GM19099 (cell line): ENCODE results near the gene MFF.

Experiments
- POLR2A ChIP-seq: IDR thresholded peaks from 3 replicates; pipeline ENCODE4 v1.6.1; 2011; ENCODE audit warnings: low read depth; ENCODE audit not compliant: insufficient read length; ENCODE audit errors: extremely low read depth

MFF gene

DNA sequence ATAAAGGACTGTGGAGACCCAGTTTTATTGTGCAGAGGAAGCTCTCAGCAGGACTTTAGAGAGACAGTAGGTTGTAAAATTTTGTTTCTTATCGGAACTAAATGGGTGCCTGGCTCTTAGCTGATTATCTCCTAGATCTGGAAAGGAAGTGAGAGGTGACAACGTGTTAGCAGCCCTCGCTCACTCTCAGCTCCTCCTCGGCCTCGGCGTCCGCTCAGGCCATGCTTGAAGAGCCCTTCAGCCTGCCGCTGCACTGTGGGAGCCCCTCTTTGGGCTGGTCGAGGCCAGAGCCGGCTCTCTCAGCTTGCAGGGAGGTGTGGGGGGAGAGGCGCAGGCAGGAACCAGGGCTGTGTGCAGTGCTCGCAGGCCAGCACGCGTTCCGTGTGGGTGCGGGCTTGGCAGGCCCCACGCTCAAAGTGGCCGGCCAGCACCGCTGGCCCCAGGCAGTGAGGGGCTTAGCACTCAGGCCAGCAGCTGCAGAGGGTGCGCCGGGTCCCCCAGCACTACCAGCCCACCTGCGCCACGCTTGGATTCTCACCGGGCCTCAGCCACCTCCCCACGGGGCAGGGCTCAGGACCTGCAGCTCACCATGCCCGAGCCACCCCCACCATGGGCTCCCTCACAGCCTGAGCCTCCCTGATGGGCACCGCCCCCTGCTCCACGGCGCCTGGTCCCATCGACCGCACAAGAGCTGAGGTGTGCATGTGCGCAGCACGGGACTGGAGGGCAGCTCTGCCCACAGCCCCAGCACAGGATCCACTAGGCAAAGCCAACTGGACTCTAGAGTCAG lies 4.6 kb upstream of the MFF start:
- TF ChIP-seq POLR2A, result no peak

DNA sequence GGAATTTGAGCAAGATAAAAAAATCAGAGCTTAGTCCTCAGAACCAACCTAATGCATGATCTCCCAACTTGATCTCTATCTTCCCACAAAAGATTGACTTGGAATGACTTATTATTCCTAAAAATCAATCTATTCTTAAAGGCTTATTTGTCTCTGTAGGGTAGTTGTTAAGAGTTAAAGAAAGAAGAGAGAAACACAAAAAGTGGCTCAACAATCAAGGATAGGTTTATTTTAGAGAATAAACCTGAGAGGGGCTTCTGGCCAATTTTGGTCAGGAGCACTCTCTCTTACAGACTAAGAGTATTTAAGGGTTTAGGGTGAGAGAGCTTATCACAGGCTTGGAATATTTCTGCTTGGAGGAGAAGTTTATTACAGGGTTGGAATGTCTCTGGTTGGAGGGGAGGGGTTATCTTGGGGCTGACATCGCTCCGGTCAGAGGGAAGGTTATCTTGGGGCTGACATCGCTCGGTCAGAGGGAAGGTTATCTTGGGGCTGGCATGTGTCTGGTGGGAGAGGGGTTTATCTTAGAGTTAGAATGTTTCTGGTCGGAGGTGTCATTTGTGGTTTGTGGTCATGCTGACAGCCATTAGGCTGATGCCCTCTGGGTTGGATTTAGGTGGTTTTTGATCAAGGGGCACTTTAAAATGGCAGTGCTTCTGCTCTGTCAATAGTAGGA lies 2.4 kb upstream of the MFF start:
- no peak for TF ChIP-seq POLR2A

DNA sequence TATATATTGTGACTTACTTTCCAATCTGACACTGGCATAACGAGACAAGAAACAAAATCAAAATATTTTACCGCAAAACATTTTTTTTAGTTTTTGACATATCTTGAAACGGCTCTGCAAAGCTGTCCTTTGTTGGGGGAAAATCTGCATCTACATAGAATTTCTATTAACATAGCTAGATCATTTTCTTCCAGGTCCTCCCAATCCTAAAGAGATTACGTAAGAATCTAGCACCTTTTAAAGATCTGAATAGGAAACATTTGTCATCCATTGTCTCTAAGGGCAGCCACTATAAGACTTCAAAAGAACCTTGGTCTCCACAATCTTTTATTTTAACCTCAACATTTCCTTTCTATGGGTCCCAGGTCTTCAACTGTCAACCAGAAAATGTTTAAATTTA lies 1.2 kb upstream of the MFF start:
- no peak for TF ChIP-seq POLR2A

DNA sequence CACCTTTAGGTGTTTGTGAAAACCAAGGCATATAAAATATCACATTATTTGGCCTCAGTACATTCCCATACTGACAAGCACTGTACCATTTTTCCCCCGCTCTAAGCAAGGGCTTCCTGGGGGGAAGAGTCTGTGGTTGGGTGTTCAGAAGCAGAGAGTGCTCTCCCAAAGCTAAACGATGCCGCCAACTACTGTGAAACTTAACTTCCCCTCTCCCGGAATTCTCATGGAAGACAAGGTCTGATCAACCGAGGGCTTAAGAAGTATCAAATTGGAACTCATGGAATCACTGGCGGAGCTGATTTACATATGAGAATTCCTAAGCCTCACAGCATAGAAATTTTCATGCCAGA lies 433 bp upstream of the MFF start:
- TF ChIP-seq POLR2A, result no peak

DNA sequence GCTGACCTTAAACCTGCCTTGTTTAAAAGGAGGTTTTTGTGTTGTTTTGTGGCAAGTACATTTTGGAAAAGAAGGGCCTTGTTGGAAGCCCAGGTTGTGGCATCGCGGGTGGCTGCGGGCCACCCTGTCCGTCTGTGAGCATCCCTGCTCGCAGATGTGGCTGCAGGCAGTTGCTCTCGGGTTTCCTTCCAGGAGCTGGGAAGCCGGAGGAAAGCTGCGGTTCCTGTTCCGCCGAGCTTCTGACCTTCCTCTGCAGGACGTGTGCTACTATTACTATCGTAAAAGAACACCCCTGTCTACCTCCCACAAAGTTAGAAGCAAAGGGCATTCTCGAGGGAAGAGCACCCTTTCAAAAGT lies 766 bp downstream of the MFF start:
- TF ChIP-seq POLR2A, result no peak

DNA sequence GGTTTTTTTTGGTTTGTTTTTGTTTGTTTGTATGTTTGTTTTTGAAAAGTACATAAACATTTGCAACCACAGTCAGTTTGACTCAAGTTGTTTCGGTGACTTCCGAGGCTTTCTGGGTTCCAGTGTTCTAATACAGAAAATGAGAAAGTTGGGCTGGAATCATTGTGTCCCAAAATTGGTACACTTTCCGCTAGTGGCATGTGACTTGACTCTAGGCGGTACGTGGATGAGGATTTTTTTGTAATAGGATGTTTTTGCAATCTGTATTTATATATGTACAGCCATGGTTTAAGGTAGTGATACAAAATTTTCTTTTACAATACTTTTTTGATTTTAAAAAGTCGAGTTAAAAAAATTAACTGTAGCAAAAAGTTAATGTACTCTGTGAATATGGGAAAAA lies 1.7 kb downstream of the MFF start:
- no peak for TF ChIP-seq POLR2A

DNA sequence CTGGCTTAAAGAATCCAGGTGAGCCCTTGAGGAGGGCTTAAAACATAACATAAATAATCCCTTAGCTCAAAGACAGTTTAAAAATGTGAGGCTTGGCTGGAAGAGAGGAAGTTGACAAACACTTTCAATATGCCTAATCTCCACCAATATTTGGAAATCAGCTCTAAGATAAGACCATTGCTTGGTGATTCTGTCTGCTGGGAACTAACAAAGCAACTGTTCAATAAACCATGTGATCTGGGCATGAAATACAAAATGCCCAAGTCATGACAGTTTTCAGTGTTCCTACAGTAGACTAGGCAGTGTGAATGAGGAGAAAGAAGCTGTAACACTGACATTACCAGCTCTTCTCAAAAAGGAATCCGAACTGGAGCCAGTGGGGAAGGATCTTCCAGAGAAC lies 10.7 kb downstream of the MFF start:
- TF ChIP-seq POLR2A, result no peak

DNA sequence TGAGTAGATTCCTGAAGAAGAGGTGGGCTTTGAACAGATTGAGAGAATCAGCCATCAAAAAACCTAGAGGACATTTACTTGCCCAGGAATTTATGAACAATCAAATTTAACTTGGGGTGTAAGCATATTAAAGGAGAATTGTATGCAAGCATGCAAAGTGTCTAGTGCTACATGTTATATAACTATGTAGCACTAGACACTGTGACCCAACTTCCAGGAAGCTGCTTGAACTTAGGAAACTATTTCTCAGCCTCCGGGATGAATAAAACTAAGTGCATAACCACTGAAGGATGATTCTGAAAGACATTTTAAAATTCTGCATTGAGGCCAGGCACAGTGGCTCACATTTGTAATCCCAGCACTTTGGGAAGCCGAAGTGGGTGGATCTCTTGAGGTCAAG lies 12.4 kb downstream of the MFF start:
- TF ChIP-seq POLR2A, result no peak

DNA sequence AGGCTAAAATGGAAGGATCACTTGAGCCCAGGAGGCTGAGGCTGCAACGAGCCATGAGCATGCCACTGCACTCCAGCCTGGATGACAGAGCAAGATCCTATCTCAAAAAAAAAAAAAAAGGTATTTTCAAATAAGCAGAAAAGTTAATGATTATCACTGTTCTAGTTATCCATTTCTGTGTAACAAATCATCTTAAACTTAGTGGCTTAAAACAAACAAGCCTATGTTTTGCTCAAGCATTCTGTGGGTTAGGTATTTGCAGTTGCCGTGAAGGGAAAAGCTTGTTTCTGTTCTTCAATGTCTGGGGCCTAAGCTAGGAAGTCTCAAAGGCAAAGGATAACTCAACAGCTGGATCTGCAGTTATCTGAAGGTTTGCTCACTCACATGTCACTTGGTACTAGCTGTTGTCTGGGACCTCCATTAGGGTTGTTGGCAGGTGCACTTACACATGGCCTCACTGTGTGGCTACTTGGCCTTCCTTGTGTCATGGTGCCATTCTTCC lies 14.1 kb downstream of the MFF start:
- TF ChIP-seq POLR2A, result no peak

DNA sequence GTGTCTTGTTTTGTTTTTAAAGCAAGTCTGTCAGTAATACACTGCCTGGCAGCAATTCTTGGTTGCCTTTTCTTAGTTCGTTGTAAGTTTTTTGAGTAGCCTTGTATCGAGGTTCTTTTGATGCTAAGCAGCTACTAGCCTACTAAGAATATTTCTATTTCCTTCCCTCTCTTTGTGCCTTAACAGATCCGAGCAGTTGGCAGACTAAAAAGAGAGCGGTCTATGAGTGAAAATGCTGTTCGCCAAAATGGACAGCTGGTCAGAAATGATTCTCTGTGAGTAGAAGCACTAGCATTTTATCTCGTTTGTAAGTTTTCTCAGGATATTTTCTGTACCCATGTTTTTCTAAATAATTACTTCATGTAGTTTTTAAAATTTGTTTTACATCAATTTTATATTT lies 15.1 kb downstream of the MFF start:
- TF ChIP-seq POLR2A, result no peak

DNA sequence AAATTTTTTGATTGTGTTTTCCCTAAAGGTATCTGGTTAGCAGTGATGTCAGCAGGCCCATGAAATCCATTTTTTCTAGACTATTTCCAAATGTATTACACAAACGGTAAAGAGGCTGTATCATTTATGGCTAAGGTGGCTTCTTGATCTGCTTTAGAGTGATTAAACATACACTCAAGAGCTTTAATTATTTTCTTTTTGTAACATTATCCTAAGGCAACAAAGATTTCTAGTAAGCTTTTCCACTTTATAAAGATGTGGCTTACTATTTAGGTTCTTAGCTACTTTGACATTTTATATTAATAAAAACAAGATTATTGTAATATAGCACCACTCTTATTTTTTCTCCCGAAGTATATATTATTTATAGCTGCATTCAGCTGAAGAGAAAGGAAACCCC lies 16.5 kb downstream of the MFF start:
- TF ChIP-seq POLR2A, result no peak

DNA sequence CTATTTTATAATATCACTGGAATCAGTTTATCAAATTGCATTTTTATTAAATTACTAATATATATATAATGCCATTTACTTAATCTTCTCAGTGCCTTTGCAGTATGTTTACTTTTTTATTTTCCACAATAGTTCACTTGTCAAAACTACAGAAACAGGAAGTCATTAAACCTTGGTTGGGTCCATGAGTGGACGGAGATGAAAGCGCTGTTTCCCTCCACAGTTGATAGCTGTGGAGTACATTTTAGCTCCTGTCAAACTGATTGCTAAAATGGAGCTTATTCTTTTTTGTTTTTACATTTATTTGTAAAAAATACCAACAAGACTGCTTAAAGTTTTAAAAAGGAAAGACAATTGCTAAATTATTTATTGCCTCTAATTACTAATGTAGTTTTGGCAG lies 19.2 kb downstream of the MFF start:
- no peak for TF ChIP-seq POLR2A

DNA sequence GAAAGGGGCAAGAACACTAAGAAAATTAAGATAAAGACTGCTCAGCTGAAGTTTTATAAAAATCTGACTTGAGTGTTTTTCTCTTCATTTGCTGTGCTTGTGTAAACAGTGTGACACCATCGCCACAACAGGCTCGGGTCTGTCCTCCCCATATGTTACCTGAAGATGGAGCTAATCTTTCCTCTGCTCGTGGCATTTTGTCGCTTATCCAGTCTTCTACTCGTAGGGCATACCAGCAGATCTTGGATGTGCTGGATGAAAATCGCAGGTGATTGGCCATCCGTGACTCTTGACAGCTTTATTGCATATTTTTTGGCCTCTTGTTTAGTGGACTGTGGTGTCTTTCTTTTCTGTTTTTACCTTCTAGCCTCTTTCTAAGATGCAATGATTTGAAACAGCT lies 22.1 kb downstream of the MFF start:
- no peak for TF ChIP-seq POLR2A

DNA sequence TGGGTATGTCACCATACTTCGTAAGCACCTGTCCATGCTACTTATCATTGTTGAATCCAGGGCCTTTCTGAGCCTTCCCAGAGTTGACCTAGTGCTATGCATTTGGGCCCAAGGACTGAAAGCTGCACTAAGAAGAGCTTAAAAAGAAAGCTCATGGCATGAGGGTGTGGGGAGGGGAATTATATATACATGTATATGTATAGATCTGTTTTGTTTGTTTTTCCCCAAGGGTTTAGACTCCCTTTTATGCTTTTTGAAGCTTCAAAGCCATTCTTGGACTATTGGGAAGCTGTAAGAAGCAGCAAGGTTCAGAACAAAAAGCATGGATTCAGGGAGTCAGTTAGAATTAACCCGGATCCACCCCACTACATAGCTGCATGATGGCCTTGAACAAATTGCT lies 23.3 kb downstream of the MFF start:
- no peak for TF ChIP-seq POLR2A

DNA sequence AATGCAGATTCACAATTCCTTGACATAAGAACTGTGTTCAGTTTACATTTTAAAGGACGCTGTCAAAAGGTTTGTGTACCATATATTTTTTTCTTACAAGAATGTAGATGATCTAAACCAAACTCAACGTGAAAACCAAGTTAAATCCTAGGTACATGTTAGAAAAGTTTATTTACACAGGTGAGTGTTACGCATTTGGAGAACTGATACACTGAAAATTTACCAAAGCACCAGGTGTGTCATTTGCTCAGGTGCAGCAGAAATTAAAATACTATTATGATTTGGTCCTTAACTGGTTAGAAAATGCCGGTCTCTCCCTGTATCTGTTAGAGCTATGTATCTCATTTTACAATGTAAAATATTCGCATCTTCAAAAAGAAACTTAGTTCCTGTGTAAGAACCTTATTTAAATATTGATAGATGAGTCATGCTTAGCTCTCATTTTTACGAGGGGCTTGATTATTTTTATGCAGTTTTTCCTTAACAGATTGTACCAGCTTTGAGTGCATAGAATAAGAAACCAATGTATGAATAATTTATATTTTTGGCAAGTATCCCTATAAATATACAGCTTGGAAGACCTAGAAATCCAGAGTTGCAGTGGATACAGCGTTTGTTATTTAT lies 25.1 kb downstream of the MFF start:
- no peak for TF ChIP-seq POLR2A

DNA sequence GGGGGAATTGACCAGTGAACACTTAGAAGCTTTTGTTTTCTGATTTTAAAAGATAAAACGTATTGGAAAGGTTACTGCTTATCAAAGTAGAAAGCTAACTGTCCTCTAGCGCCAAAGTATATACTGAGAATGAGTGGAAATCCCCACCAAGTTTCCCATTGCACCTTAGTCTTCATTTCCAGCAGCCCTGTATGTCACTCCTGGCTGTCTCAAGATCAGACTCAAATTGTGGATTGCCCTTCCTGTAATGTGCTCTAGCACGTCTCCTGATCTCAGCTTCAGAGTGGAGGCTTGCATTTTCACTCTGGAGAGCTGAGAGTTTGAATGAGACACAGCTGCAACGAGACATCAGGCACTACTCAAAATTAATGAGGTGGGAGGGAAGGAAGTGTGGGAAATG lies 26.6 kb downstream of the MFF start:
- no peak for TF ChIP-seq POLR2A
